Measurements from ENCODE around the gene OR4C6. TPM values are rescaled to one million over a fixed set of nuclear protein-coding genes. Genes with fewer than 3 reads are reported as not detected.

The OR4C6 gene
- not detected for total RNA-seq

GRCh38 chr11:55661901-55662300, at the start of gene OR4C6:
OR4C6 (plus strand) TSS chr11:55662201; CDS start chr11:55665167, 2,966 bp downstream.
- Histone ChIP-seq H3K36me3 (no peaks in the 10 kb centered on the region), H3K9me3 (no peaks in the 10 kb centered on the region), H3K27ac (no peak within 1 kb of the TSS), H3K27me3 (no peaks in the 10 kb centered on the region), H3K4me3 (no peak within 1 kb of the TSS), H3K4me1 (no peaks in the 10 kb centered on the region)
- no peak for DNase-seq (ENCODE audit: extremely low spot score in 2 of 2)
- intact Hi-C loops (cut with DNase I): no loop called here
- no peak for TF ChIP-seq CTCF (IDR thresholded peaks at IDR 0.05)
- no peak for TF ChIP-seq POLR2A (IDR thresholded peaks at IDR 0.05)
- TF ChIP-seq POLR2AphosphoS5 (IDR thresholded peaks at IDR 0.05; ENCODE audit: insufficient read depth in 1 of 2, low read depth in 1 of 2): no peak

DNA sequence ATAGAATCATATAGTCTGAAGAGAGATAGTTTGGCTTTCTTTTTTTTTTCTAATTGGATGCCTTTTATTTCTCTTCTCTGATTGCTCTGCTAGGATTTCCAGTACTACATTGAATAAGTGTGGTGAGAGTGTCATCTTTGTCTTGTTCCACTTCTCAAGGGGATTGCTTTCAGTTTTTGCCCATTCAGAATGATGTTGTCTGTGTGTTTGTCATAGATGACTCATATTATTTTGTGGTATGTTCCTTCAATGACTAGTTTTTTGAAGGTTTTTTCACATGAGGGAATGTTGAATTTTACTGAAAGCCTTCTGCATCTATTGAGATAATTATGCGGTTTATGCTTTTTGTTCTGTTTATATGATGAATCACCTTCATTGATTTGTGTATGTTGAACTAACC, 37.5 kb upstream of the OR4C6 start:
- TF ChIP-seq POLR2AphosphoS5 (IDR thresholded peaks at IDR 0.05; ENCODE audit: insufficient read depth in 1 of 2, low read depth in 1 of 2) (no peak), POLR2A (IDR thresholded peaks at IDR 0.05) (no peak), CTCF (IDR thresholded peaks at IDR 0.05) (no peak)
- H3K27ac ChIP-seq: no peak overlapping the region
- intact Hi-C loops (cut with DNase I): no loop called here
- DNase-seq (ENCODE audit: extremely low spot score in 2 of 2): no peak
- H3K27me3 ChIP-seq: no peaks in the 10 kb centered on the region
- H3K4me1 ChIP-seq: no peaks in the 10 kb centered on the region
- H3K9me3 ChIP-seq: no peaks in the 10 kb centered on the region
- no peaks in the 10 kb centered on the region for H3K36me3 ChIP-seq
- no peak overlapping the region for H3K4me3 ChIP-seq

DNA sequence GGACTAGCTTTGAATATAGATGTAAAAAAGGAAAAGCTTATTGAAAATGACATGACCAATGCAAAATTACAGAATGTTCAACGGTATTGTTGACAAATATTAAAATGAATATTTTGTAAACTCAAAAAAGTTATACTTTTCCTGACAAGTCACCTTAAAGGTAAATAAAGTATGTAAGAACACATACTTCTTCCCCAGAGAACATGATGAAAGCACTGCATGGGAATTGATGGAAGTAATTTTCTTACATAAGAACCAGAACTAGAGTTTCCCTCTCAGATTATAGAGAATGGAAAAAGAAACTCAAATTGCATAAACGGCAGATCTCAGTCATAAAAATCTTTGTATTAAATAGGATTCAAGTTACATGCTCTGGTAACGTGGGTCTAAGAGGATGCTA, 27.2 kb upstream of the OR4C6 start, which contains the start of gene OR4P4:
OR4P4 (plus strand) TSS at position 301 of the 400 bp plus-strand sequence.
- intact Hi-C loops (cut with DNase I): no loop called here
- Histone ChIP-seq H3K9me3 (no peaks in the 10 kb centered on the region), H3K36me3 (no peaks in the 10 kb centered on the region), H3K4me3 (no peak within 1 kb of the TSS), H3K27me3 (no peaks in the 10 kb centered on the region), H3K4me1 (no peaks in the 10 kb centered on the region), H3K27ac (no peak within 1 kb of the TSS)
- DNase-seq (ENCODE audit: extremely low spot score in 2 of 2): no peak
- TF ChIP-seq CTCF (IDR thresholded peaks at IDR 0.05) (no peak), POLR2A (IDR thresholded peaks at IDR 0.05) (no peak), POLR2AphosphoS5 (IDR thresholded peaks at IDR 0.05; ENCODE audit: insufficient read depth in 1 of 2, low read depth in 1 of 2) (no peak)

- no peaks in the 10 kb centered on the region for H3K27me3 ChIP-seq
- H3K36me3 ChIP-seq: no peaks in the 10 kb centered on the region
- no peaks in the 10 kb centered on the region for H3K9me3 ChIP-seq
- no peak within 1 kb of the TSS for H3K27ac ChIP-seq
- no peak for DNase-seq (ENCODE audit: extremely low spot score in 2 of 2)
- TF ChIP-seq CTCF (IDR thresholded peaks at IDR 0.05) (no peak), POLR2A (IDR thresholded peaks at IDR 0.05) (no peak), POLR2AphosphoS5 (IDR thresholded peaks at IDR 0.05; ENCODE audit: insufficient read depth in 1 of 2, low read depth in 1 of 2) (no peak)
- intact Hi-C loops (cut with DNase I): no loop called here
- no peak within 1 kb of the TSS for H3K4me3 ChIP-seq
- H3K4me1 ChIP-seq: no peaks in the 10 kb centered on the region
Observed at GRCh38 chr11:55648027-55648426, 14.0 kb upstream of the OR4C6 start, which contains the start of gene OR4S2. OR4S2 (plus strand) TSS chr11:55648327; CDS start chr11:55650904, 2,577 bp downstream.

DNA sequence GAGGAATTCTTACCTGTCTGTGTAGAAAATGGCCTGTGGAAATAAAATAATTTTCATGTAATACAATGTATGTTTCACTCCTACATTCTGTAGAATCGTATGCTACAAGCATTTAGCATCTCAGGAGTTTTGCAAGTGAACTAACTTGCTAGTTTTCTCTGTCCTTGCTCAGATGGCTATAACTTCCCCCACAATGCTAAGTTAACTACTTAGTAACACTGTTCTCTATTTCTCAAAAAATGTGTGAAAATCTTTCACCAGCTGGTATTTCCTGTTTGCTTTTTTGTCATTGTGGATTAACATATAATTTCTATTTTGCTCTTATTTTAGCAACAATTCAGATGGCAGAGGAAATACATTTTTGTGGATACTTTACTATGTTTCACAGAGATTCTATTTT, 9.4 kb upstream of the OR4C6 start:
- H3K9me3 ChIP-seq: no peaks in the 10 kb centered on the region
- no peak for DNase-seq (ENCODE audit: extremely low spot score in 2 of 2)
- no peaks in the 10 kb centered on the region for H3K4me1 ChIP-seq
- H3K36me3 ChIP-seq: no peaks in the 10 kb centered on the region
- no peak overlapping the region for H3K27ac ChIP-seq
- H3K27me3 ChIP-seq: no peaks in the 10 kb centered on the region
- no peak overlapping the region for H3K4me3 ChIP-seq
- intact Hi-C loops (cut with DNase I): no loop called here
- TF ChIP-seq CTCF (IDR thresholded peaks at IDR 0.05) (no peak), POLR2A (IDR thresholded peaks at IDR 0.05) (no peak), POLR2AphosphoS5 (IDR thresholded peaks at IDR 0.05; ENCODE audit: insufficient read depth in 1 of 2, low read depth in 1 of 2) (no peak)

Measured in vagina (tissue), 2 donors.